IPS DF 6.9 (cell line): ENCODE data around the gene WT1.
A peak's percentile ranks its signal among the peaks of the same experiment; 100 is the strongest.

Experiments used
- DNase-seq: peaks from one replicate; pipeline ENCODE4 v3.0.0-alpha.2; 2013; ENCODE audit warnings: low read depth, low spot score
- H3K27ac ChIP-seq: one replicate; pipeline ENCODE4 v1.5.1; 2013; ENCODE audit warnings: low read length, control low read depth
- H3K27me3 ChIP-seq: 2 replicates; pipeline ENCODE4 v1.6.1; 2013; ENCODE audit warnings: mild to moderate bottlenecking, low read length; ENCODE audit not compliant: control insufficient read depth, insufficient read depth
- H3K36me3 ChIP-seq: 2 replicates; pipeline ENCODE4 v1.6.1; 2013; ENCODE audit warnings: low read length; ENCODE audit not compliant: control insufficient read depth, insufficient read depth
- H3K4me1 ChIP-seq: 2 replicates; pipeline ENCODE4 v1.6.1; 2013; ENCODE audit warnings: low read length; ENCODE audit not compliant: control insufficient read depth, insufficient read depth
- H3K4me3 ChIP-seq: 2 replicates; pipeline ENCODE4 v1.5.1; 2013; ENCODE audit warnings: mild to moderate bottlenecking, low read length
- H3K9me3 ChIP-seq: 2 replicates; pipeline ENCODE4 v1.6.1; 2013; ENCODE audit warnings: low read length, inconsistent platforms; ENCODE audit not compliant: control insufficient read depth, insufficient read depth
- WGBS: extraction: QIAGEN DNeasy Blood & Tissue Kit; methylation state at CpG from one replicate; pipeline ENCODE4 v1.1.7; 2013; ENCODE audit warnings: mixed read lengths, missing lambda C conversion rate; ENCODE audit not compliant: insufficient read length, insufficient coverage; 5-methylcytosine and 5-hydroxymethylcytosine counted together

Gene WT1

DNA sequence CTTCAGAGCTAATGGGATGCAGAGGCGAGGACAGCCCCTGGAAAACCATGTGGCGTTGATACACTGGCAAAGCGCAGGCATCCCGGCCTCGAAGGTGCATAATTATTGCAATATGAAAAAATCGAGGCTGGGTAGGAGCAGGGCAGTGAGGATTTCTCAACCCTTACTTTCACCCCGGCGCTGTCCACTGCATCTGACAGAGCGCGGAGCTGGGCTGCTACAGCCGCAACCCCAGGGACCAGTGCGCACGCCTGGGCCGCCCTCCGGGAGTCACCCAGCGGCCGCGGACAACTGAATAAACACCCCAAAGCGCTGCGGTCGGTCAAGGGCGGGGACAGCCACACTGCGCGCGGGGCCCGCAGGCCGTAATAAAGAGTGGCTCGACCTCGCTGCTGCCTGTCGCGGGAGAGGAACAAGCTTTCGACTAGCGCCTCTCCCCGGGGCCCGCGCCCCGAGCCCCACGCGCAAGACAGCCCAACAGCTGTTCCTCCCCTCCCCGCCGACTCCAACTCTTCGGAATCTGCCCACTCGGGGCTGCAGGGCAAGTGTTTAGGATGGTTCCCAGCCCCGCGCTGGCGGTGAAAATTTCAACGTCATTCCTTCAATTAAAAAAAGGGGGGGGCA, 3.6 kb upstream of the WT1 start:
- Histone ChIP-seq H3K4me1 (peaks cover 4% of the 10 kb centered on the region; the same call in 1 of the 2 replicates), H3K4me3 (no peak overlapping the region), H3K27ac (no peak overlapping the region), H3K36me3 (no peaks in the 10 kb centered on the region), H3K9me3 (no peaks in the 10 kb centered on the region), H3K27me3 (peaks cover 82% of the 10 kb centered on the region)
- no CpG with 5 or more reads among the region's 47 CpGs for WGBS
- DNase-seq = no peak

DNA sequence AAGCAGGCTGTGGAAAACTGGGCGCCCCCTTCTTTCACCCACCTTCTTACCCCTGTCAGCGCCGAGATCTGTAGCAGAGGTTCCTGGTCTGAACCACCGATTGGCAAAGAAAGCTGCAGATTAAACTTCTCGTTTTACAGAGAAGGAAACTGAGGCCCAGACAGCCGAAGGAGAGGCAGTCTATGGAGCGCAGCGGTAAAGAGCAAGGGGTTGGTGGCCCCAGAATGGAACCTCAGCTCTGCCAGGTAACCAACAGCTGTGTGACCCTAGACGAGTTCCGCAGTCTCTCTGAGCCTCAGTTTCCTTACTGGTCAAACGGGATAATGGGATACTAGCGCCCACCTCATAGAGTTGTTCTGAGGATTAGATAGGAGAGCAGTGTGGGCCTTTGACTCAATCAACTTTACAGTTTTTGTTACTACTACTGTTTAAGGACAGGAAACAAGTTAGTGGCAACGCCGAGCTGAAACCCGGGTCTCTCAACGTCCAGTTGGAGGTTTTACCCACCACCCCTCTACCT, 3.1 kb upstream of the WT1 start:
- Histone ChIP-seq H3K4me3 (no peak overlapping the region), H3K36me3 (no peaks in the 10 kb centered on the region), H3K4me1 (peaks cover 4% of the 10 kb centered on the region; the same call in 1 of the 2 replicates), H3K27ac (no peak overlapping the region), H3K9me3 (no peaks in the 10 kb centered on the region), H3K27me3 (peaks cover 88% of the 10 kb centered on the region)
- no peak for DNase-seq
- no CpG with 5 or more reads among the region's 16 CpGs for WGBS

- DNase-seq = no peak
- H3K9me3 ChIP-seq = no peaks in the 10 kb centered on the region
- peaks cover 93% of the 10 kb centered on the region for H3K27me3 ChIP-seq
- no peak overlapping the region for H3K27ac ChIP-seq
- peaks cover 4% of the 10 kb centered on the region; the same call in 1 of the 2 replicates for H3K4me1 ChIP-seq
- no CpG with 5 or more reads among the region's 42 CpGs for WGBS
- H3K4me3 ChIP-seq = peak overlapping the region; percentile 20; the same call in 1 of the 2 replicates
- H3K36me3 ChIP-seq = no peaks in the 10 kb centered on the region
These were observed 2.4 kb upstream of the WT1 start for GRCh38 chr11:32437495-32438345.

GRCh38 chr11:32436751-32437494, 1.6 kb upstream of the WT1 start:
- Histone ChIP-seq H3K27me3 (peaks cover 94% of the 10 kb centered on the region), H3K9me3 (no peaks in the 10 kb centered on the region), H3K4me3 (no peak overlapping the region), H3K4me1 (peaks cover 4% of the 10 kb centered on the region; the same call in 1 of the 2 replicates), H3K36me3 (no peaks in the 10 kb centered on the region), H3K27ac (no peak overlapping the region)
- DNase-seq = no peak
- no CpG with 5 or more reads among the region's 42 CpGs for WGBS

DNA sequence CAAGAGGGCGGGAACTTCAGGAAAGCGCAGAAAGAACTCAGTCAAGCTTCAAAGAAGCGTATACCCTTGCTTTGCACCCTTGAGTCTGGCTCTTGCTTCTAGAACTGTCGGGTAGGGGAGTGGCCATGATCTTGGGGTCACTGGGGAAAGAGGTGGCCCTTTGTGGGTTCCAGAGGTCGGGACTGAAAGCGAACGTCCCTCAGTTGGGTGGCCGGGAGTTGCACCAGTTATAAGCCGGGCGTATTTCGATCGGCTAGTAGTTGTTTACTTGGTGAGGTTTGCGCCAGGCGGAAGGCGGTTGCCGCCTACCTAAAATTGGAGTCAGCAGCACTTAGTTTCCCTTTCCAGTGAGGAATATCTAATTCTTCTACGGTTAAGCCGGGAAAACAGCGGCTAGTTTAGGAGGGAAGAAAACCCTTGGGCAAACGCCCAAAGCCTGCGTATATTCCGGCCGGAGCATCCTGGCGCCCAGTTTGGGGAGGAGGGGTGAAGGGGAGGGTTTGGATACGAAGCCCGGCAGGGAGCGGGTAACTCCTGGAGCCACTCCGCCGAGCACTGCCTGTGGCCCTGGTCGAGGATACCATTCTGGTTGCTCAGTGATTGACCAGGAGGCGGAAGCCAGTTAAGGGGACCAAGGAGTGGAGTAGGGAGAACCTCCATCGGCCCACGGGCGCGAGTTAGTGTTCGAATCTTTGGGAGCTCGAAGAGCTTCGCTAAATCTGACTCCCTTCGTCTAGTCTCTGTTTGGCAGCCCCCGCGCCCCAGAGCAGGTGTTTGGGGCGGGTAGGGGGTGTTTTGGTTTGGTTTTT, 807 bp upstream of the WT1 start:
- no peaks in the 10 kb centered on the region for H3K36me3 ChIP-seq
- peaks cover 94% of the 10 kb centered on the region for H3K27me3 ChIP-seq
- peak overlapping the region; percentile 12; the same call in 1 of the 2 replicates for H3K4me3 ChIP-seq
- H3K9me3 ChIP-seq = no peaks in the 10 kb centered on the region
- H3K27ac ChIP-seq = no peak overlapping the region
- no peak for DNase-seq
- WGBS = no CpG with 5 or more reads among the region's 42 CpGs
- peaks cover 4% of the 10 kb centered on the region; the same call in 1 of the 2 replicates for H3K4me1 ChIP-seq

GRCh38 chr11:32435152-32435480, 223 bp downstream of the WT1 start:
- peaks cover 4% of the 10 kb centered on the region; the same call in 1 of the 2 replicates for H3K4me1 ChIP-seq
- no peak overlapping the region for H3K27ac ChIP-seq
- H3K9me3 ChIP-seq = no peaks in the 10 kb centered on the region
- WGBS = no CpG with 5 or more reads among the region's 33 CpGs
- H3K4me3 ChIP-seq = peak overlapping the region; percentile 24; the same call in 1 of the 2 replicates
- peaks cover 96% of the 10 kb centered on the region for H3K27me3 ChIP-seq
- no peak for DNase-seq
- no peaks in the 10 kb centered on the region for H3K36me3 ChIP-seq

DNA sequence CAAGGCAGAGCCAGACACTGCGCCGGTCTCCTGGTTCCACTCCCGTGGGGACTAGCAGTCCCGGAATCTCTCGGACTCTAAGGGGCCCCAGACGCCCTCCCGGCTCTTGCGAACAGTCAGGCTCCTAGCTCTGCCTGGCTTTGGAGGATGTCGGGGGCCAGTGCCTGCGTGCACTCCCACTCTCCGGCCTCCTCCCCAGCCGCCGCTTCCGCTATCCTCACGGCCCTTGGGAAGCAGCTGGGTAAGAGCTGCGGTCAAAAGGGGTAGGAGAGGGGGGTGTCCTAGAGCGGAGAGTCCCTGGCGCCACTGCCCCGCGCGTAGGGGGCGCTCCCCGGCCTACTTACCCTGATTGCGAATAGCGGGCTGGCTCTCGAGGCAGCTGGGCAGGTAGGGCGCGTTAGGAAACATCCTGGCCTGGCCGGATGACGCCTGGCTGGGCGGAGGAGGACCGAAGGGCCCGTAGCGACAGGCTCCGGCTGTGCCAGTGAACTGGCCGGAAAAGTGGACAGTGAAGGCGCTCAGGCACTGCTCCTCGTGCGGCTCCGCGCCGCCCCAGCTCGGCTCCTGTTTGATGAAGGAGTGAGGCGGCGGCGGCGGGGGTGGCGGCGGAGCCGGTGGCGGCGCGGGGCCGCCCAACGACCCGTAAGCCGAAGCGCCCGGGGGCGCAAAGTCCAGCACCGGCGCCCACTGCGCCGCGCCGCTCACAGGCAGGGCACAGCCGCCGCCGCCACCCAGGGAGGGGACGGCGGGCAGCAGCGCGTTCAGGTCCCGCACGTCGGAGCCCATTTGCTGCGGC, 785 bp downstream of the WT1 start:
- Histone ChIP-seq H3K4me1 (peaks cover 4% of the 10 kb centered on the region; the same call in 1 of the 2 replicates), H3K27me3 (peaks cover 98% of the 10 kb centered on the region), H3K27ac (no peak overlapping the region), H3K36me3 (no peaks in the 10 kb centered on the region), H3K9me3 (no peaks in the 10 kb centered on the region), H3K4me3 (peak overlapping the region; percentile 7; the same call in 1 of the 2 replicates)
- WGBS = no CpG with 5 or more reads among the region's 77 CpGs
- no peak for DNase-seq

DNA sequence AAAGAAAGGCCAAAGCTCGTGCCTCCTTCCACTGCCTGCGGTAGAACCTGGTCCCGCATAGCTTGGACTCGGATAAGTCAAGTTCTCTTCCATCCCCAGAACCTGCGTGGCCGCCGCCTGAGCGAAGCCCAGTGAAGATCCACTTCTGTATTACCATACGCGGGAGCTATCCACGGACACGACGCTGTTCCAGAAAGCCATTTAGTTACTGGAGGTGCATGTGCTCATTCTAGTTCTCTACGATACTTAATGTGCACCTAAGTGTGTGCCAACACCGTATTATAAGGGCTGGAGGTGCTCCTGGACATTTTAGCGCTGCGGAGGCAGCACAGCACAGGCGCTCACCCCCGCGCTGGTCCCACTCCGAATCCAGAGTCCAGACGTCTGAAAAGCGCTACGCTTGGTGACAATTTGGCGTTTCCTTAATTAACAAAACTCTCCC, 1.4 kb downstream of the WT1 start:
- H3K9me3 ChIP-seq = no peaks in the 10 kb centered on the region
- peaks cover 98% of the 10 kb centered on the region for H3K27me3 ChIP-seq
- no peak for DNase-seq
- H3K4me1 ChIP-seq = peaks cover 4% of the 10 kb centered on the region; the same call in 1 of the 2 replicates
- no CpG with 5 or more reads among the region's 25 CpGs for WGBS
- no peak overlapping the region for H3K27ac ChIP-seq
- H3K4me3 ChIP-seq = no peak overlapping the region
- H3K36me3 ChIP-seq = no peaks in the 10 kb centered on the region
